GM19238 (cell line): ENCODE measurements around the gene E2F4.

Experiments
- DNase-seq: peaks from one replicate; pipeline ENCODE4 v3.0.0; 2011; ENCODE audit warnings: low spot score; ENCODE audit not compliant: insufficient read length

The E2F4 gene

DNA sequence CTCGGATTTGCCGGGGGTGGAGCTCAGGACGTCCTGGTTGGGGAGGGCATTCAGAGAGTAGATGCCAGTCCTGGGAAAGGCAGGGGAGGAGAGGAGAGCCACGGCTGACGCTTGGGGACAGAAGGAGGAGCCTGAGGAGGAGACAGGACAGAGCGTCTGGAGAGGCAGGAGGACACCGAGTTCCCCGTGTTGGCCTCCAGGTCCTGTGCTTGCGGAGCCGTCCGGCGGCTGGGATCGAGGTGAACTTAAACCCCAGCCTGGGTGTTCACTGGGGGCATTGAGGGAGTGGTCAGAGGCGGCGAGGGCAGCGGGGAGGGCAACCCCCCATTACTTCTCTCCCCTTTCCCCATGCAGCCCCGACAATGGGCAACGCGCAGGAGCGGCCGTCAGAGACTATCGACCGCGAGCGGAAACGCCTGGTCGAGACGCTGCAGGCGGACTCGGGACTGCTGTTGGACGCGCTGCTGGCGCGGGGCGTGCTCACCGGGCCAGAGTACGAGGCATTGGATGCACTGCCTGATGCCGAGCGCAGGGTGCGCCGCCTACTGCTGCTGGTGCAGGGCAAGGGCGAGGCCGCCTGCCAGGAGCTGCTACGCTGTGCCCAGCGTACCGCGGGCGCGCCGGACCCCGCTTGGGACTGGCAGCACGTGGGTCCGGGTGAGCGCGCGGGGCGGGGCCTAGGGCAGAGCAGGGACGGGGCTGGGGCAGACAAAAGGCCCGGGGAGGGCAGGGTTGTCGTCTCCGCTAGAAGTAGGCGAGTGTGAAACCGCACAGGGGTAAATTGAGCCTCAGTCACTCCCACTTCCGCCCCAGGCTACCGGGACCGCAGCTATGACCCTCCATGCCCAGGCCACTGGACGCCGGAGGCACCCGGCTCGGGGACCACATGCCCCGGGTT lies 17.9 kb upstream of the E2F4 start:
- peak; percentile 76 for DNase-seq

DNA sequence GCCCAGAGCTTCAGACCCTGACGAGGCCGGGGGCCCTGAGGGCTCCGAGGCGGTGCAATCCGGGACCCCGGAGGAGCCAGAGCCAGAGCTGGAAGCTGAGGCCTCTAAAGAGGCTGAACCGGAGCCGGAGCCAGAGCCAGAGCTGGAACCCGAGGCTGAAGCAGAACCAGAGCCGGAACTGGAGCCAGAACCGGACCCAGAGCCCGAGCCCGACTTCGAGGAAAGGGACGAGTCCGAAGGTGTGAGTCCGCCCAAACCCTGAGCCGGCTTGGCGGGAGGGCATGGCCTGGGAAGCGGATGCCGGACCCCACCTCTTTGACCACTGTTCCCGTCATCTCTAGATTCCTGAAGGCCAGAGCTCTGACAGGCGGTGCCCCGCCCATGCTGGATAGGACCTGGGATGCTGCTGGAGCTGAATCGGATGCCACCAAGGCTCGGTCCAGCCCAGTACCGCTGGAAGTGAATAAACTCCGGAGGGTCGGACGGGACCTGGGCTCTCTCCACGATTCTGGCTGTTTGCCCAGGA lies 17.2 kb upstream of the E2F4 start:
- no peak for DNase-seq

DNA sequence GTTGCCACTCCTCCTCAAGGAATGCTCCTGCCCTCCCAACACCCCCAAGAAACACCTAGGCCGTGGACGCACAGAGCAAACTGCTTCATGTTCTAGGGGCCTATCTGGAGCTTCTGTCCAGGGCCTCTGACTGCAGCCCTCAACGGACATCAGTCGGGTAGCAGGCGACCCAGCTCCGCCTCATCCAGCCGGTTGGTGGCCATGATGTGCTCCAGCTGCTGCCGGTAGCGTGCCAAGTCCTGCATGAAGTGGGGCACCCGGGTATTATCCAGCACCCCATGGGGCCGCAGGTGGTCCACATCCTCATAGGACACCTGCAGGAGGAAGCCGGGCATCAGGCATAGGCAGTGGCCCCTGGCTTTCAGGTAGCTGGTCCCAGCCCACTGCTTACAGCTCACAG lies 15.3 kb upstream of the E2F4 start:
- DNase-seq = no peak

DNA sequence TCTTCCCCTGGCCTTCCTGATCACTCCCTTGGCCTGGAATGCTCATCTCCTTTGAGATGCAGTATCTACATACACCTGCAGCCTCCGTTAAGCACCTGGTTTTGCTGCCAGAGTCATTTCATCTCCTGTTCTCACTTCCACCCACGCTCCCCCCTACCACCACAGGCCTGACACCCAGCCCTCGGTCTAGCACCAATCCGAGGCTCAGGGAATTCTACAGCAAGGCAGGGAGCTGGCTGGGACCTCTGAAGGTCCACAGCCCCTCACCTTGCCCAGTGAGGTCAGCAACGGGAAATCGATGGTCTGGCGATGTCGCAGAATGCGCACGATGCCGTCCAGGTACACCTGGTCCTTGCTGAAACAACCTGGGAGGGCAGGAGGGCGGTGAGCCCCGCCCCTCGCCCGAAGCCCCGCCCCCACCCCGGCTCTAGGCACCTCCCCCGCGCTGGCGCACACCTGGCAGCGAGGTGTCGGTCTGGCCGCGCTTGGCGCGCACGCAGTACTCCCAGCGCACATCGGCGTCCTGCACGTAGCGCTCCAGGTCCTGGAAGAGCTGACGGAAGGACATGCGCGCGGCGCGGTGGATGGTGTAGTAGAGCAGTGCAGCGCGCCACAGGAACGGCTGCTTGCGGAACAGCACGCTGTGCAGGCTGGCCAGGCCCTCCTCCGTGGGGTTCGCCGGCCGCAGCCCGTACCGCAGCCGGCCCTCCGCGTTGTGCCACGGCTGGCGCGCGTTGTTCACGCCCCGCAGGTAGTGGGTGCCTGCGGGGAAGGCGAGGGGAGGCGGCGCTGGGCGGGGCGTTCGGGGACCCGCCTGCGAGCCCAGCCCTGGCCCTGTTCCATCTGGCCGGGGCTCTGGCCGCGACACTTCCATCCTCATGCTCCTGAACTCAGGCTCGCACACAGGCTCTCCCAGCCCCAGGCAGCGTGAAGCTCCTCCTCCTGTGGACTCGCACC lies 13.9 kb upstream of the E2F4 start:
- peak; percentile 60 for DNase-seq

DNA sequence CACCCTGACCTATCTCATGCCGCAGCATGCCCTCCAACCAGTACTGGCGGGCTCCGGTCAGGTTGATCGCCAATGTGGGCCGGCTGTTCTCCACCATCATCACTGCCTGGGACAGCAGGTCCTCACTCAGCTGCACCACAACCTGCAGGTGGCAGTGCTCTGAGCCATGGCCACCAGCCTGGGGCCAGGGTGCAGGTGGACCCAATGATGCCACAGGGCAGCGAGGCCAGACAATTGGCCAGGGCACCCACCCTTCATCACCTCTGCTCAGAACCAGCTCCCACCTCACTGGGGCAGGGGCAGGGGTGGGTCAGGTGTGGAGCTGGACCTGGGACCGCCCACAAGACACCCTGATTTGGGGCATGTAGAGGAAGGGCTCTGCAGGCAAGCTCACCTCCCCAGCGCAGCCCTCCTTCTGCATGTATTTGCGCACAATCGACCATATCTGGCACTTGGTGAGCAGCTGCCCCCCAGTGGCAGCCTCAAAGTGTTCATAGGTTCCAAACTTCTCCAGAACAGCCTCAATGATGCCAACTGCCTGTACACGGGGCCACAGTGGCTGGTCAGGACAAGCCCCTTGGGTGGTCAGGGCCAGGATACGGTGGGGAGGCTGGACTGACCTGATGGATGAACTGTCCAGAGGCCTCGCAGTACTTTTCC lies 12.4 kb upstream of the E2F4 start:
- DNase-seq = no peak

DNA sequence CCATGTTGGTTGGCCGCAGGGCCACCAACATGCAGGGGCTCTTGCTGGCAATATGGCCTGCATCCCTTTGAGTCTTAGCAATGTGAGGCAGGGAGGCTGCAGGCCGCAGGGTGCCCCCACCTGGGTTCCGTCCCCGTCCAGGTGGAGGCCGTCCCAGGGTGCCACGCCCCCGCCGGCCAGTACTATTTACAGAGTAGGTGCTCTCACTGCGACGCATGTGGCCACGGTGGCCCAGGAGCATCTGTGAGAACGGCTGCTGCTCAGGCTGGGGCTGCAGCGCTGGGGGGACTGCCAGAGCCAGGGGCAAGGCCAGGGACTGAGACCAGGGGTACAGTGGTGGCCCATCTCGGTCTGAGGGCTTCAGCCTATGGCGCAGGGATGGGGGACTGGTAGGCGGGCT lies 11.8 kb upstream of the E2F4 start:
- no peak for DNase-seq

DNA sequence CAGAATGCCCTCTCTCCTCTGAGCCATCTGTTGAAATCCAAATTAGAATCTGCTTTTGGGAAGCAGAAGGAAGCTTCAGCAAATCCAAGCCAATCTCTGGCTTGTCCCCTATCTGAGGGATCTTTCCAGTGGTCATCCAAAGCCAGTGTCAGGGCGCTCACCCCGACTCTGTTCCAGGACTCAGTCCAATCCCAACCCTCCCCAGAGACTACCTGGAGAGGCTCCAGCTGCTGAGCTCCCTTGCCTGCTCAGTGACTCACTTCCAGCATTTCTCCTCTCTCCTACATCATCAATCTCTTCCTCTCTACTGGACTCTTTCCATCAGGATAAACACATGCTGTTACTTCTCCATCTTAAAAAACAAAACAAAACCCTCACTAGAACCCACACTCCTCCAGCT lies 10.6 kb upstream of the E2F4 start:
- no peak for DNase-seq

DNA sequence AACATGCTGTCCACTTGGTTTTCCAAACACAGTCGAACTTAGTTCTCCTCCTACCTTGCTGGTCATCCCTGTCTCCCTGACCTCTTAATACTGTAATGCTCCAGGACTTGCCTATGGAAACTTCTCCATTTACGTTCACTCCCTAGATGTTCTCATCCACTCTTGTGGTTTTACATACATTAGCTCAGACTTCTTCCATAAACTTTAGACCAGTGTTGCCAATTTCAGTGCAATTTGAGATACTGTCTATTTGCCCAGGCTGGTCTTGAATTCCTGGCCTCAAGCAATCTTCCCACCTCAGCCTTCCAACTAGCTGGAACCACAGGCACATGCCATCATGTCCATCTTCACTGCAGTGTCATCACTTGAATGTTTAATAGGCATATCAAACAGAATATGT lies 9.7 kb upstream of the E2F4 start:
- no peak for DNase-seq

DNA sequence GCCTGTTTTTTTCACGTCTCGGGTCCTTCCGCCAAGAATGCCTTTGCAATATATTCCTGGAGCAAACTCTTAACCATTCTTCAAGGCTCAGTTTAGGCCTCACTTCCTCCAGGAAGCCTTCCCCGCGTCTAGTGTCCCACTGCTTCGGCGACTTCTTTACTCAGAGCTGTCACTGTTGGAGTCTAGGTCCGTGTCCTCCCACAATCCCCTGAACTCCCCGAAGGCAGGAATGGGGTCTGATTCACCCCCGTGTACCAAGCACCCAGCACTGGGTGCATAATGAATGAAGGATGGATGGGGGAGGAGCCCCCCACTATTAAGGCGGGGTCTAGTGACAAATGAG lies 8.7 kb upstream of the E2F4 start:
- DNase-seq = no peak

DNA sequence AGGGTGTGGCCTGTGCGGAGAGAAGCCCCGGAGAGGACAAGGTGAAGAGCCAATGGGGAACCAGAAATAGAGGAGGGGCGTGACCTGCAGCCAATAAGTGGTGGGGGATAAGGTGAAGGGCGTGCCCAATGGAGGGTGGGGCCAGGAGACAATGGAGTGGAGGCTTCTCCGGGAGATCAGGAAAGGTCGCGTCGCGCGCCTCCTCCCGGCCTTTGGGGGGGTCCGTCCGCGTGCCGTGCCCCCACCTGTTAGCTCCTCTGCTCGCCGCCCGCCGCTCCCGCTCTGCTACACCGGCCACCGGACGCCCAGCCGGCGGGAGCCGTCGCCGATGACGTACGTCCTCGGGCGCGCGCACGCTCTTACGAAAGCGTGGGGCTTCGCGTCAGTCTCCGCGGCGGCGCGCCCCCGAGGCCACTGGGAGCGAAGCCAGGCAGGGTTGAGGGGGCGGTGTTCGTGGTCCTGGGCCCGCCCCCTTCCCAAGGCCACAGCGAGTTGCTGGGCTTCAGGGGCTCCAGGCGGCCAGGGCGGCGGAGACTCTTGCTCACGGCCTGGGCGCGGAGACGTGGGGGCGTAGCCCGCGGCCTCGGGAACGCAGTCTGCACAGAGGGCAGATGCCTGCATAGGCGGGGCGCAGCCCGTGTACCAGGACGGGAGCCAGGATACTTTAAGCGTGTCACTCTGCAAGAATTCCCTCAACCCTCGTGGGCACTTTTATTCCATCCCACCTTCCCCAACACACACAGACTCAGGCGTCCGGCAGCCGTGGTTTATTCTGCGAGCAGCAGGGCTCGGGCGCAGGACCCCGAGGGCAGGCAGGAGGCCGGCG lies 8.1 kb upstream of the E2F4 start, which contains the start of gene MATCAP1:
TSS of gene MATCAP1 (minus strand) at position 337 of the 826 bp plus-strand sequence. CDS start 3,353 bp downstream, outside the sequence.
- DNase-seq = peak; percentile 100

DNA sequence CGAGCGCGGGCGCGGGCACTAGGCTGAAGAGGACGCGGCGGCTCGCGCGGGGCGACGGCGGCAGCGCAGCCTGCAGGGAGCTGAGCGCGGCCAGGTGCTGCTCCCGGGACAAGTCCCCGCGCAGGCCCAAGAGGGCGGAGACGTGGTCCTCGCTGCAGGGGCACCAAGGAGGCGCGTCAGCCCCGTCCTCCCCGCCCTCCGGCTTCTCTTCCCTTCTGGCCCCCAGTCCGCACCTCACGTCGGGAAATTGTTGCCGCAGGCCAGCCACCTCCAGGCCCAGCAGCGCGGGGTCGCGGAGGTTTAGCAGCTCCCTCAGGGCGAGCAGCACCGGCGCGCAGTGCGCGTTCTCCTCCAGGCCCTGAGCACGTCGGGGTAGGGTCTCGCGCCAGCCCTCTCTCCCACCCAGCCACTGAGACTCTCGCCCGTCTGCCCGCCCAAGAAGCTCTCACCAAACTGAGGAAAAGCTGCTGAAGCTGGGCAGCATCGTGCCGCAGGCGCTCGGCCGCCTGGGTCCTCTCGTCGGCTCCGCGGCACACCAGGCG lies 7.4 kb upstream of the E2F4 start:
- no peak for DNase-seq

DNA sequence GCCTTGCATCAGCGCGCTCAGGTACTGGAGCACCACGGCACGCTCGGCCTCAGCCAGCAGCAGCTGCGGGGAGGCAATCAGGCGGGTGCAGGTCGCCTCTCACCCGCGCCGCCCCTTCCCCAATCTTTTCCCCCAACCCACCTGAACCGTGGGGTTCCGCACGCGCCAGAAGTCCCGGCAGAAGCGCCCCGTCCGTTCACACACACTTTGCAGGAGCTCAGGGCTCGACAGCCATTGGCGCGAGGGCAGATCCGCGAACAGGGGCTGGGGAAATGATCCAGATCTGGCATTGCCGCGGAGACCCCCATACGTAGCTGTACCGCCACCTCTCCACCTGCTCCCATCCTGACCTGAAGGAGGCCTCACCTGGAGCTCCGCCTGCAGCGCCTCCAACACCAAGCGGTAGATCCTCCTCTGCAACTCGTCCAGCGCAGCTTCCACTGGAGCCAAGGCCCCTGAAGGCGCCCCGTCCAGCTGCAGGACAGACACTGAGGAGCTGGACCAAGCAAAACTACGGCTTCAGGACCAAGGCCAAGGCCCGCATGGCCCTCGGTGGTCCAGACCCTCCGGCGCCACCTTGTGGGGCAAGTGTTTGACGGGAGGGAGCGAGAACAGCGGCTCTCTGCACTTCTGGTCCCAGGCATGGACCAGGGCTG lies 6.8 kb upstream of the E2F4 start:
- DNase-seq = peak; percentile 76

DNA sequence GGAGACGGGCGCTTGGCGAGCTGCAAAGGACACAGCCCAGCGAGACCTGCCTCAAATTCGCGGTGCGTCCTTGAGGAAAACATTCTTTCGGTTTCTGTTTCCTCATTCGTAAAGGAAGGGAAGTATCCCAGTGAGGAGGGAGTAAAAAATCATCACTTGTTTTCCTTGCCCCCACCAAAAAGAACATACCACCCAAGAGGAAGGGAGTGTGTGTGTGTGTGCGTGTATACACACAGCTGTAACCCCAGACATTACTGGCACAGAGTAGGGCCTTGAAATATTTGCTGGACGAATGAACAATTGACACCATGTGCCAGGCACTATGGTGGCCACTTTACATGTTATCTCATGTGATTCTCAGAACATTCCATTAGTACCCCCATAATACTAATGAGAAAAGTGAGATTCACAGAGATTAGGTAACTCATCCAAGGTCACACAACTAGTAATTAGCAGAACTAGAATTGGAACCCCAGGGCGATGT lies 6.3 kb upstream of the E2F4 start:
- DNase-seq = no peak

DNA sequence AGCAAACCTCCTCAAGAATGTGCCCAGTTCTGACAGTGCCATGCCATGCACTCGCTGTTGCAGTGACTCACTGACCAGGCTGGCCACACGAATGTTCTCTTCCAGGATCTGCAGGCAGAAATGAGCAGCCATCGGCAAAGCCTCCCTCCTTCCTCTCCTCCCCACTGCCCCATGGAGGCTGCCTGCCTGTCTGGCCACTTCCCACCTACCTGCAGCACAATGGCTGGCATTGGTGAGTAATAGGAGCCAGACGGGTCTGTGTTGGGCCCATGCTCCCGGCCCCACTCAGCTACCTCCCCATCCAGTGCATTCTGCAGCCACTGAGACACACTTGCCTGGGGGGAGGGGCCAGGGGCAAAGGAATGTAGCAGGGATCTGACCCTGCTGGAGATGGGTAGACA lies 5.4 kb upstream of the E2F4 start:
- DNase-seq = no peak

DNA sequence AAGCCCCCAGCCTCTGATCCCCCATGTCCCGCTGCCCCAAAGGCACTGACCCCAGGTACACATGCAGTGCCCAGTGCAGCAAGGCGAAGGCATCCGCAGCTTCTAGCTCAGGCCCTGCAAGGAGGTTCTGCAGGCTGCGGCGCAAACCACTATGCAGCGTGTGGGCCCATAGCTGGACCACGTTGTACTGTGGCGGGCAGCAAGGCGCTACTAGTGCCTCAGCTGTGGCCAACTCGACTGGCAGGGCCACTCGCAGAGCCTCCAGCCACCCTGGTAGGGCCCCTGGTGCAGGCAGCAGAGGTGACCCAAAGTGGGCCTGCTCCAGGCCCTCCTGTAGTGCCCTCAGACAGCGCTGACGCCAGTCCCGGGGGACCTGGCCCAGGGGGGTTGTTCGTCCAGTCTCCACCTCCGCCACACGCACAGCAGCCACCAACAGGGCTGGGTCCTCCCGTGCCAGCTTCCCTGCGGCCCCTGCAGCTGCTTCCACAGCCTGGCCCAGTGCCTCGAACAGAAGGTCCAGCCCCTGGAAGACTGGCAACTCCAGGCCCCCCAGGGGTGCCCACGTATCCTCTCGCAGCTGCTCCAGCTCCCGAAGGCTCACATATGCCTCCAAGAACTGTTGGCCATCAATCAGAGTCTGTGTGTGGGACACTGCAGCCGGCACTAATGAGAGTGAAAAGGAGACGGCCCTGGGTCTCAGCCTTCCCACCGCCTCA lies 4.6 kb upstream of the E2F4 start:
- DNase-seq = no peak

DNA sequence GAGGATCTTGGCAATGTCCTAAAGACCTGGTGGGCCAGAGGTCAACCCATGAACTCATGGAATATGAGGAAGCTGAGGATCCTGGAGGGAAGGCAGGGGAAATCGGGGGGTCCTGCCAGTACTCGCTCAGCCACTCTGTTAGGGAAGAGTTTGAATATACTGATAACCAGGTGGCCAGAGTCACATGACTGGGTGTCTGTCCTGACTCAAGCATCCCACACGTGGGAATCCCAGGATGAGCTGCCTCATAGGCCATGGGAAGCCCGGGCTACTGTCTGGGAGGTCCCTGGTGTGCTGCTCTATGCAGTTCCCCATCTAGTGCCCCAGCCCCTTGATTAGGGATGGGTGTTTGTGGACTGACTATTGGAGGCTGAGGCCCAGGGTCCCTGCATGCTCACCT lies 3.6 kb upstream of the E2F4 start:
- no peak for DNase-seq

DNA sequence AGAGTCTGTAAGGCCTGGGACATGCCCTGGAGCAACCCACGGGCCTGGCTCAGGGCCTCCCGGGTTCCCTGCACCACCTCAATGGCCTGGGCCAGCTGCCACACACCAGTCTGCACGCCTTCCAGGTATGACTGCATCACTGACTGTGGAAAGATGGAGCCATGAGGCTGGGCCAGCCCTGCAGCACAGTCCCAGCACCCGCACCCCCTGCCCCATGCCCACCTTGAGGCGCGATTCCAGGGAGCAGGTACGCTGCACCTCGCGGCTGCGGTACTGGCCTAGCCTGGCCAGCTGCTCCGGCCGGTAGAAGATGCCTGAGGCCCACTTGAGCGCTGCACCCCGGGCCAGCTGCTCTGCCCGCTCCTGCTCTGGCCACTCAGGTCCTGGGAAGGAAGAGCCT lies 3.2 kb upstream of the E2F4 start:
- DNase-seq = no peak

DNA sequence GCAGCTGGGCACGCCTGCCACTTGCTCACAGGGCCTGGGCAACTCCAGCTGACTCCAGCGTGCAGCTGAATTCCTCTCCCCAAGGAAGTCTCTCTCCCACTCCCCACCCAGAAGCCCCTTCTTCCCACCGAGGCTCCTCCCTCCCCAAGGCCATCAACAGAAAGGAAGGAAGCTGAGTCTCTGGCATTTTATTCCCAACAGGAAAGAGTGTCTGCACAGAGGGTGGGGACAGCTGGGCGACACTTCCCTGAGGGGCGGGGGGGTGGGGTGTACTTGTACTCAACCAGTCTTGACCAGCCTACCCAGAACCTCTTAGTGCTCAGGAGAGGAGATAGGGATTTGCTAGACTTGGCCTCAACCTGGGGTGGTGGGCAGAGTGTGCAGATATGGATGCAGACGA lies 1.9 kb upstream of the E2F4 start, which contains the start of gene EXOC3L1:
TSS of gene EXOC3L1 (minus strand) at position 96 of the 400 bp plus-strand sequence. CDS start 460 bp downstream, outside the sequence.
- DNase-seq = no peak
